Measurements from ENCODE around the gene RBP4.

RBP4 gene

GRCh38 chr10:93615576-93616235 lies 14.7 kb upstream of the RBP4 start:
- TF ChIP-seq CTCF (conservative IDR thresholded peaks at IDR 0.05), result no peak

GRCh38 chr10:93614101-93614825 lies 13.2 kb upstream of the RBP4 start:
- H3K27ac ChIP-seq, result no peak overlapping the region
- no peak for TF ChIP-seq CTCF (conservative IDR thresholded peaks at IDR 0.05)

More at GRCh38 chr10:93615576-93616235, 14.7 kb upstream of the RBP4 start:
- no peak overlapping the region for H3K27ac ChIP-seq

- TF ChIP-seq CTCF (conservative IDR thresholded peaks at IDR 0.05), result no peak
Measured at GRCh38 chr10:93613126-93613525, 12.1 kb upstream of the RBP4 start.

GRCh38 chr10:93612311-93612710 lies 11.3 kb upstream of the RBP4 start, which contains the start of gene PDE6C:
PDE6C (plus strand) TSS chr10:93612537; CDS start chr10:93612726, 189 bp downstream.
- TF ChIP-seq CTCF (conservative IDR thresholded peaks at IDR 0.05), result no peak
- no peak within 1 kb of the TSS for H3K27ac ChIP-seq

More at GRCh38 chr10:93613126-93613525, 12.1 kb upstream of the RBP4 start:
- no peak overlapping the region for H3K27ac ChIP-seq

GRCh38 chr10:93608421-93608820 lies 7.4 kb upstream of the RBP4 start:
- no peak overlapping the region for H3K27ac ChIP-seq
- TF ChIP-seq CTCF (conservative IDR thresholded peaks at IDR 0.05), result no peak

GRCh38 chr10:93604146-93604545 lies 3.1 kb upstream of the RBP4 start:
- TF ChIP-seq CTCF (conservative IDR thresholded peaks at IDR 0.05), result no peak
- no peak overlapping the region for H3K27ac ChIP-seq

- no peak for TF ChIP-seq CTCF (conservative IDR thresholded peaks at IDR 0.05)
- H3K27ac ChIP-seq, result no peak overlapping the region
Measured at GRCh38 chr10:93603023-93603422, 2.0 kb upstream of the RBP4 start.
